ENCODE results near the gene C8G. TPM values are rescaled to one million over a fixed set of nuclear protein-coding genes. Genes with fewer than 3 reads are reported as not detected.

Gene C8G
- total and polyA plus RNA-seq, 2 of the 8 experiments (the other 6 are each of a cell fraction or from before 2014, with no cell fraction given), result 0.62 to 0.80 TPM

DNA sequence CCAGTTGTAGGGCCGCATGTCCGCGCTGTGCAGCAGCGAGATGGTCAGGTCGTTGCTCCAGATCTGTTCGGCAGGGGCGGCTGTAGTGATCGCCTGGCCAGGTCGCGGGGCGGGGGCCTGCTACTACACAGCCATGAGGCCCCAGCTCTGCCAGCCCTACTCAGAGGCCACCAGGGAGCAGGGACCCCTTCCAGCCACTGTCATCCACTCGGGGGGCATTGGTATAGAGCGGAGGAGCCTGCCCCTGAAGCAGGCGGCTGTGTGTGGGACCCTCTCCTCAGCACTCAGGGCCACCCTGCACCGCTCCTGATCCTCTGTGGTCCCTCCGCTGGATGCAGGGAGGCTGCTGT lies 2.2 kb upstream of the C8G start (continued):
- TF ChIP-seq POLR2A (IDR thresholded peaks at IDR 0.05; ENCODE audit: control extremely low read depth in 1 of 2, low read depth in 2 of 2, low read length in 2 of 2), result no peak
- TF ChIP-seq JUN (IDR thresholded peaks at IDR 0.05; ENCODE audit: low read depth, low read length), result no peak
- TF ChIP-seq POLR2AphosphoS5 (IDR thresholded peaks at IDR 0.05; ENCODE audit: low read depth, low read length), result no peak
